Neuronal stem cell (in vitro differentiated cells): ENCODE data around the gene OR10A5.

Experiments used
- DNase-seq: peaks from one replicate; pipeline ENCODE4 v3.0.0-alpha.2; 2013; ENCODE audit warnings: low spot score
- H2AFZ ChIP-seq: one replicate; pipeline ENCODE4 v1.6.1; 2013; ENCODE audit warnings: mild to moderate bottlenecking, low read length, inconsistent platforms
- H2AK5ac ChIP-seq: 2 replicates; pipeline ENCODE4 v1.6.1; 2013; ENCODE audit warnings: low read depth, mild to moderate bottlenecking, inconsistent platforms, low read length, moderate library complexity, mixed read lengths
- H2BK120ac ChIP-seq: 2 replicates; pipeline ENCODE4 v1.6.1; 2013; ENCODE audit warnings: low read depth, mild to moderate bottlenecking, inconsistent platforms, low read length, moderate library complexity, mixed read lengths
- H2BK12ac ChIP-seq: one replicate; pipeline ENCODE4 v1.6.1; 2013; ENCODE audit warnings: low read length, inconsistent platforms
- H2BK15ac ChIP-seq: 2 replicates; pipeline ENCODE4 v1.6.1; 2013; ENCODE audit warnings: mild to moderate bottlenecking, low read length, inconsistent platforms, mixed read lengths
- H2BK5ac ChIP-seq: one replicate; pipeline ENCODE4 v1.6.1; 2013; ENCODE audit warnings: inconsistent platforms, mild to moderate bottlenecking, low read length, moderate library complexity
- H3K14ac ChIP-seq: one replicate; pipeline ENCODE4 v1.6.1; 2013; ENCODE audit warnings: low read length, inconsistent platforms
- H3K18ac ChIP-seq: 2 replicates; pipeline ENCODE4 v1.6.1; 2013; ENCODE audit warnings: low read length, inconsistent platforms
- H3K23ac ChIP-seq: 2 replicates; pipeline ENCODE4 v1.6.1; 2013; ENCODE audit warnings: low read depth, mild to moderate bottlenecking, mixed read lengths, low read length, inconsistent platforms; ENCODE audit not compliant: poor library complexity
- H3K27ac ChIP-seq: replicated peaks from 3 replicates; pipeline ENCODE4 v1.5.1; 2013; ENCODE audit warnings: low read length, inconsistent platforms
- H3K27me3 ChIP-seq, 3 experiments: 2 replicates each; pipeline ENCODE4 v1.6.1; 2013; ENCODE audit warnings: low read length in 3 of 3, mild to moderate bottlenecking in 2 of 3, inconsistent platforms in 1 of 3, low read depth in 1 of 3, mixed read lengths in 1 of 3, moderate library complexity in 1 of 3; ENCODE audit not compliant: control insufficient read depth in 3 of 3, insufficient read depth in 3 of 3
- H3K36me3 ChIP-seq, 2 donors: replicated peaks in 1 of 2; 2 replicates each; pipeline ENCODE4 v1.6.1; 2013; ENCODE audit warnings: low read length in 2 of 2; ENCODE audit not compliant: control insufficient read depth in 2 of 2, insufficient read depth in 2 of 2
- H3K4ac ChIP-seq: 2 replicates; pipeline ENCODE4 v1.6.1; 2013; ENCODE audit warnings: inconsistent platforms, mild to moderate bottlenecking, low read length, moderate library complexity
- H3K4me1 ChIP-seq, 2 donors: 1 replicate in 1 of 2; 2 replicates in 1 of 2; pipeline ENCODE4 v1.6.1; 2013; ENCODE audit warnings: low read length in 2 of 2, low read depth in 1 of 2; ENCODE audit not compliant: control insufficient read depth in 2 of 2, insufficient read depth in 1 of 2
- H3K4me2 ChIP-seq: one replicate; pipeline ENCODE4 v1.6.1; 2013; ENCODE audit warnings: mild to moderate bottlenecking, low read length, inconsistent platforms; ENCODE audit not compliant: insufficient read depth, poor library complexity, severe bottlenecking
- H3K4me3 ChIP-seq, 2 donors: 2 replicates each; pipeline ENCODE4 v1.5.1; 2013; ENCODE audit warnings: low read length in 2 of 2, mild to moderate bottlenecking in 2 of 2, inconsistent platforms in 1 of 2, moderate library complexity in 1 of 2
- H3K79me1 ChIP-seq: one replicate; pipeline ENCODE4 v1.6.1; 2013; ENCODE audit warnings: low read depth, mild to moderate bottlenecking, inconsistent platforms, low read length, moderate library complexity
- H3K9ac ChIP-seq: one replicate; pipeline ENCODE4 v1.6.1; 2013; ENCODE audit warnings: mild to moderate bottlenecking, low read depth, low read length, inconsistent platforms; ENCODE audit not compliant: poor library complexity
- H3K9me3 ChIP-seq, 2 donors: replicated peaks in 1 of 2; 2 replicates each; pipeline versions ENCODE3 to v1.6.1; 2013; ENCODE audit warnings: low read length in 2 of 2, mild to moderate bottlenecking in 2 of 2, inconsistent platforms in 1 of 2, low read depth in 1 of 2, mixed read lengths in 1 of 2, moderate library complexity in 1 of 2; ENCODE audit not compliant: control insufficient read depth in 2 of 2, insufficient read depth in 1 of 2
- H4K8ac ChIP-seq: one replicate; pipeline ENCODE4 v1.6.1; 2013; ENCODE audit warnings: low read depth, mild to moderate bottlenecking, inconsistent platforms, low read length, moderate library complexity
- H4K91ac ChIP-seq: one replicate; pipeline ENCODE4 v1.6.1; 2013; ENCODE audit warnings: low read length, low read depth, mild to moderate bottlenecking, inconsistent platforms; ENCODE audit not compliant: poor library complexity
- WGBS, 2 donors: extraction: QIAGEN DNeasy Blood & Tissue Kit; methylation state at CpG; one replicate each; pipeline ENCODE4 v1.1.7; 2013; ENCODE audit warnings: missing lambda C conversion rate in 2 of 2, mixed read lengths in 1 of 2; ENCODE audit not compliant: insufficient read length in 2 of 2, insufficient replicate concordance in 1 of 2; ENCODE audit errors: extremely low coverage in 2 of 2; 5-methylcytosine and 5-hydroxymethylcytosine counted together

Gene OR10A5

GRCh38 chr11:6841694-6842093 lies 3.8 kb upstream of the OR10A5 start:
- no peak overlapping the region for H2AFZ ChIP-seq
- no peak for DNase-seq
- no peak overlapping the region for H3K14ac ChIP-seq
- no peak overlapping the region for H2BK120ac ChIP-seq
- H3K4me2 ChIP-seq, result no peak overlapping the region
- H3K23ac ChIP-seq, result no peak overlapping the region
- H3K9me3 ChIP-seq, result peaks cover 2 to 3% of the 10 kb centered on the region in 2 donors
- H4K8ac ChIP-seq, result no peak overlapping the region
- no peaks in the 10 kb centered on the region for H3K79me1 ChIP-seq
- no peak overlapping the region for H3K18ac ChIP-seq
- no peak overlapping the region for H2BK5ac ChIP-seq
- no peak overlapping the region for H3K4ac ChIP-seq
- no peaks in the 10 kb centered on the region for H3K27me3 ChIP-seq
- no peak overlapping the region for H2BK12ac ChIP-seq
- no peak overlapping the region for H4K91ac ChIP-seq
- H2AK5ac ChIP-seq, result no peak overlapping the region
- H3K4me1 ChIP-seq, result no peaks in the 10 kb centered on the region
- H3K4me3 ChIP-seq, result no peak overlapping the region
- H3K36me3 ChIP-seq, result no peaks in the 10 kb centered on the region
- H3K27ac ChIP-seq, result no peak overlapping the region
- H2BK15ac ChIP-seq, result no peak overlapping the region
- H3K9ac ChIP-seq, result no peak overlapping the region

- Histone ChIP-seq H2BK120ac (no peak overlapping the region), H2BK12ac (no peak overlapping the region), H4K91ac (no peak overlapping the region), H3K36me3 (no peaks in the 10 kb centered on the region), H3K27ac (peak overlapping the region; percentile 21), H3K4me3 (no peak overlapping the region), H3K4ac (no peak overlapping the region), H3K18ac (no peak overlapping the region), H3K79me1 (no peaks in the 10 kb centered on the region), H3K23ac (no peak overlapping the region), H2BK5ac (no peak overlapping the region), H3K4me2 (no peak overlapping the region), H2AK5ac (no peak overlapping the region), H3K9me3 (peaks cover 2 to 3% of the 10 kb centered on the region in 2 donors), H3K4me1 (no peaks in the 10 kb centered on the region), H3K14ac (no peak overlapping the region), H3K9ac (no peak overlapping the region), H3K27me3 (no peaks in the 10 kb centered on the region), H2AFZ (peak overlapping the region; percentile 57), H2BK15ac (no peak overlapping the region), H4K8ac (no peak overlapping the region)
- no peak for DNase-seq
- WGBS, 2 donors, result no CpG with 5 or more reads among the region's 2 CpGs
These were observed 1.8 kb upstream of the OR10A5 start for GRCh38 chr11:6843670-6844069.

- H3K4ac ChIP-seq, result no peak overlapping the region
- H3K27ac ChIP-seq, result no peak overlapping the region
- no peak for DNase-seq
- H2AK5ac ChIP-seq, result no peak overlapping the region
- no peaks in the 10 kb centered on the region for H3K79me1 ChIP-seq
- no peak overlapping the region for H4K91ac ChIP-seq
- no peak overlapping the region for H3K9ac ChIP-seq
- no peak overlapping the region for H3K4me3 ChIP-seq
- H3K23ac ChIP-seq, result no peak overlapping the region
- no peaks in the 10 kb centered on the region for H3K27me3 ChIP-seq
- H3K14ac ChIP-seq, result no peak overlapping the region
- H3K9me3 ChIP-seq, result peaks cover 2 to 3% of the 10 kb centered on the region in 2 donors
- H3K4me2 ChIP-seq, result no peak overlapping the region
- H3K36me3 ChIP-seq, result no peaks in the 10 kb centered on the region
- H2AFZ ChIP-seq, result peak overlapping the region; percentile 57
- no peak overlapping the region for H2BK5ac ChIP-seq
- H2BK12ac ChIP-seq, result peak overlapping the region; percentile 89
- no peak overlapping the region for H2BK120ac ChIP-seq
- no CpG with 5 or more reads among the region's 5 CpGs for WGBS, 2 donors
- no peak overlapping the region for H4K8ac ChIP-seq
- H3K18ac ChIP-seq, result peak overlapping the region; percentile 82
- H3K4me1 ChIP-seq, result no peaks in the 10 kb centered on the region
- no peak overlapping the region for H2BK15ac ChIP-seq
These were observed 1.1 kb upstream of the OR10A5 start for GRCh38 chr11:6844356-6844755.

- H2BK120ac ChIP-seq, result no peak overlapping the region
- no peak overlapping the region for H3K14ac ChIP-seq
- H3K36me3 ChIP-seq, result no peaks in the 10 kb centered on the region
- H3K4me2 ChIP-seq, result no peak overlapping the region
- H3K23ac ChIP-seq, result no peak overlapping the region
- H2BK5ac ChIP-seq, result no peak overlapping the region
- H2AFZ ChIP-seq, result no peak overlapping the region
- no peak overlapping the region for H4K91ac ChIP-seq
- no peaks in the 10 kb centered on the region for H3K79me1 ChIP-seq
- H2AK5ac ChIP-seq, result no peak overlapping the region
- no peak overlapping the region for H3K4ac ChIP-seq
- no peak for DNase-seq
- H3K27ac ChIP-seq, result no peak overlapping the region
- H3K18ac ChIP-seq, result no peak overlapping the region
- H4K8ac ChIP-seq, result no peak overlapping the region
- no peak overlapping the region for H2BK15ac ChIP-seq
- no peaks in the 10 kb centered on the region for H3K27me3 ChIP-seq
- H2BK12ac ChIP-seq, result no peak overlapping the region
- WGBS, 2 donors, result no CpG with 5 or more reads among the region's 2 CpGs
- H3K4me1 ChIP-seq, result no peaks in the 10 kb centered on the region
- H3K4me3 ChIP-seq, result no peak overlapping the region
- no peak overlapping the region for H3K9ac ChIP-seq
- H3K9me3 ChIP-seq, result no peaks in the 10 kb centered on the region
These were observed 5.0 kb downstream of the OR10A5 start for GRCh38 chr11:6850526-6850925.
